GM12878 (cell line): ENCODE data around the gene GGCX.

Experiments
- CREB1 ChIP-seq: IDR thresholded peaks from 2 replicates; pipeline ENCODE4 v1.6.1; 2012; ENCODE audit warnings: low read depth, mild to moderate bottlenecking, inconsistent platforms
- POLR2A ChIP-seq: IDR thresholded peaks from 2 replicates; pipeline ENCODE4 v1.6.1; 2011; ENCODE audit warnings: low read depth, mild to moderate bottlenecking, low read length
- RUNX3 ChIP-seq: IDR thresholded peaks from 2 replicates; pipeline ENCODE4 v1.6.1; 2012; ENCODE audit warnings: low read length, inconsistent platforms
- SREBF2 ChIP-seq: IDR thresholded peaks from 2 replicates; pipeline ENCODE4 v1.6.1; 2012; ENCODE audit warnings: mild to moderate bottlenecking, low read length
- TCF7 ChIP-seq: IDR thresholded peaks from 2 replicates; pipeline ENCODE4 v1.6.1; 2014; ENCODE audit warnings: antibody characterized with exemption, borderline replicate concordance

- TF ChIP-seq SREBF2 (no peak), CREB1 (no peak), RUNX3 (no peak), POLR2A (no peak), TCF7 (no peak)
These were observed 31.5 kb downstream of the GGCX start for GRCh38 chr2:85529809-85530208.
